Activated CD8-positive, alpha-beta T cell treated with anti-CD3 and anti-CD28 coated beads, Interleukin-2, amount 10 ng/mL, durations not matched to agents 7 days and 5 days (primary cell): ENCODE results near the gene RNF145. TPM values are rescaled to one million over a fixed set of nuclear protein-coding genes. Genes with fewer than 3 reads are reported as not detected.
A peak's percentile ranks its signal among the peaks of the same experiment; 100 is the strongest.
"Not testable (repeated sequence)": the region's sequence is repeated elsewhere in the genome, so short reads cannot be mapped to it uniquely, and the experiment has no call there.

Experiments used
- ATAC-seq: fragments of 150-1000 bp; cut with Tn5 transposase; one replicate; pipeline ENCODE4 v1.10.0; 2021; ENCODE audit warnings: moderate library complexity
- CTCF ChIA-PET: fragments of 350-600 bp; sonication (Branson Sonifier 250); formaldehyde crosslinking; loops from one replicate; lab custom pipeline; 2021; ENCODE audit warnings: antibody characterized with exemption; lab: Charles Lee
- POLR2A ChIA-PET: fragments of 350-600 bp; sonication (Branson Sonifier 250); formaldehyde crosslinking; loops from one replicate; lab custom pipeline; 2021; ENCODE audit warnings: antibody characterized with exemption; lab: Charles Lee
- DNase-seq: peaks from one replicate; pipeline ENCODE4 v3.0.0-alpha.2; 2020
- H3K27ac Mint-ChIP-seq: one replicate; pipeline ENCODE4 v1.8.0; 2021; ENCODE audit warnings: mild to moderate bottlenecking, mixed read lengths
- H3K27me3 Mint-ChIP-seq: one replicate; pipeline ENCODE4 v1.8.0; 2021; ENCODE audit warnings: low read depth, mixed read lengths
- H3K36me3 Mint-ChIP-seq: one replicate; pipeline ENCODE4 v1.8.0; 2021; ENCODE audit warnings: low read depth, mixed read lengths
- H3K4me1 Mint-ChIP-seq: one replicate; pipeline ENCODE4 v1.8.0; 2021; ENCODE audit warnings: low read depth, mixed read lengths
- H3K4me3 Mint-ChIP-seq: one replicate; pipeline ENCODE4 v1.8.0; 2021; ENCODE audit warnings: mild to moderate bottlenecking, mixed read lengths
- H3K9me3 Mint-ChIP-seq: one replicate; pipeline ENCODE4 v1.8.0; 2022; ENCODE audit warnings: mixed read lengths; ENCODE audit not compliant: insufficient read depth
- total RNA-seq, 2 experiments: library from RNA; stranded (reverse); gene quantifications; one replicate each; pipeline ENCODE4 v1.2.3, GENCODE V29; 2021

Gene RNF145
- total RNA-seq, 2 experiments from 2014 or later: 140 to 143 TPM

- POLR2A ChIA-PET: no interaction called here
- CTCF ChIA-PET: interaction anchor here (0.9 to 1.8 kb wide), 3 partner anchors 44 to 110 kb away, joined by 3 to 7 read pairs (median 3); no protein-coding TSS in a partner anchor
- peaks cover 6% of the 10 kb centered on the region for H3K27me3 Mint-ChIP-seq
- no peaks in the 10 kb centered on the region for H3K36me3 Mint-ChIP-seq
- peaks cover 10% of the 10 kb centered on the region for H3K4me1 Mint-ChIP-seq
- H3K27ac Mint-ChIP-seq: no peak overlapping the region
- no peak for ATAC-seq
- H3K4me3 Mint-ChIP-seq: no peak overlapping the region
- H3K9me3 Mint-ChIP-seq: no peaks in the 10 kb centered on the region
- no peak for DNase-seq
Measured at GRCh38 chr5:159241946-159242552, 32.7 kb upstream of the RNF145 start.

- no peaks in the 10 kb centered on the region for H3K27me3 Mint-ChIP-seq
- ATAC-seq (peak; percentile 36), DNase-seq (no peak)
- CTCF ChIA-PET: no interaction called here
- H3K4me3 Mint-ChIP-seq: no peak overlapping the region
- H3K27ac Mint-ChIP-seq: no peak overlapping the region
- peaks cover 10% of the 10 kb centered on the region for H3K4me1 Mint-ChIP-seq
- no peaks in the 10 kb centered on the region for H3K36me3 Mint-ChIP-seq
- POLR2A ChIA-PET: no interaction called here
- H3K9me3 Mint-ChIP-seq: no peaks in the 10 kb centered on the region
Measured at GRCh38 chr5:159240301-159240870, 31.0 kb upstream of the RNF145 start.

GRCh38 chr5:159235871-159236520 lies 26.6 kb upstream of the RNF145 start:
- POLR2A ChIA-PET, H3K4me1 Mint-ChIP-seq: not testable (repeated sequence)

GRCh38 chr5:159231167-159231566 lies 21.8 kb upstream of the RNF145 start:
- Mint-ChIP-seq H3K27ac (no peak overlapping the region), H3K9me3 (no peaks in the 10 kb centered on the region), H3K27me3 (no peaks in the 10 kb centered on the region), H3K4me3 (no peak overlapping the region), H3K36me3 (no peaks in the 10 kb centered on the region), H3K4me1 (no peaks in the 10 kb centered on the region)
- ATAC-seq (no peak), DNase-seq (no peak)
- ChIA-PET CTCF (no interaction called here), POLR2A (interaction anchor here (0.7 kb wide), 1 partner anchor 10 kb away, joined by 3 read pairs; no protein-coding TSS in a partner anchor)

More at GRCh38 chr5:159235871-159236520, 26.6 kb upstream of the RNF145 start:
- H3K27ac Mint-ChIP-seq, DNase-seq, H3K36me3 Mint-ChIP-seq, H3K27me3 Mint-ChIP-seq, CTCF ChIA-PET, ATAC-seq, H3K9me3 Mint-ChIP-seq, H3K4me3 Mint-ChIP-seq: not testable (repeated sequence)

- Mint-ChIP-seq H3K36me3 (no peaks in the 10 kb centered on the region), H3K4me3 (no peak overlapping the region), H3K4me1 (no peaks in the 10 kb centered on the region), H3K9me3 (no peaks in the 10 kb centered on the region), H3K27me3 (no peaks in the 10 kb centered on the region), H3K27ac (no peak overlapping the region)
- CTCF ChIA-PET: no interaction called here
- no peak for DNase-seq
- ATAC-seq: no peak
- POLR2A ChIA-PET: no interaction called here
Measured at GRCh38 chr5:159230657-159231056, 21.3 kb upstream of the RNF145 start.

- H3K27me3 Mint-ChIP-seq, POLR2A ChIA-PET, H3K36me3 Mint-ChIP-seq, H3K27ac Mint-ChIP-seq, DNase-seq, H3K9me3 Mint-ChIP-seq, ATAC-seq, H3K4me3 Mint-ChIP-seq, CTCF ChIA-PET, H3K4me1 Mint-ChIP-seq: not testable (repeated sequence)
Measured at GRCh38 chr5:159228097-159228496, 18.7 kb upstream of the RNF145 start.

- POLR2A ChIA-PET: no interaction called here
- CTCF ChIA-PET: no interaction called here
- no peaks in the 10 kb centered on the region for H3K27me3 Mint-ChIP-seq
Measured at GRCh38 chr5:159227452-159227851, 18.1 kb upstream of the RNF145 start.

GRCh38 chr5:159226451-159226850 lies 17.1 kb upstream of the RNF145 start:
- CTCF ChIA-PET: no interaction called here
- POLR2A ChIA-PET: no interaction called here
- H3K4me3 Mint-ChIP-seq: no peak overlapping the region
- no peaks in the 10 kb centered on the region for H3K4me1 Mint-ChIP-seq
- no peaks in the 10 kb centered on the region for H3K9me3 Mint-ChIP-seq
- no peak overlapping the region for H3K27ac Mint-ChIP-seq
- DNase-seq: no peak
- no peak for ATAC-seq
- no peaks in the 10 kb centered on the region for H3K27me3 Mint-ChIP-seq
- H3K36me3 Mint-ChIP-seq: no peaks in the 10 kb centered on the region

More at GRCh38 chr5:159227452-159227851, 18.1 kb upstream of the RNF145 start:
- no peak for DNase-seq
- Mint-ChIP-seq H3K4me1 (no peaks in the 10 kb centered on the region), H3K4me3 (no peak overlapping the region), H3K36me3 (no peaks in the 10 kb centered on the region), H3K9me3 (no peaks in the 10 kb centered on the region), H3K27ac (no peak overlapping the region)
- no peak for ATAC-seq

- Mint-ChIP-seq H3K4me3 (no peak overlapping the region), H3K27me3 (no peaks in the 10 kb centered on the region), H3K4me1 (no peaks in the 10 kb centered on the region), H3K9me3 (no peaks in the 10 kb centered on the region), H3K36me3 (no peaks in the 10 kb centered on the region), H3K27ac (no peak overlapping the region)
- DNase-seq (no peak), ATAC-seq (no peak)
- CTCF ChIA-PET: no interaction called here
- POLR2A ChIA-PET: no interaction called here
Measured at GRCh38 chr5:159224471-159224870, 15.1 kb upstream of the RNF145 start.

- ChIA-PET CTCF (no interaction called here), POLR2A (no interaction called here)
- H3K4me1 Mint-ChIP-seq: no peaks in the 10 kb centered on the region
- DNase-seq: no peak
- no peaks in the 10 kb centered on the region for H3K36me3 Mint-ChIP-seq
- no peak for ATAC-seq
- no peaks in the 10 kb centered on the region for H3K9me3 Mint-ChIP-seq
- H3K27ac Mint-ChIP-seq: no peak overlapping the region
- H3K4me3 Mint-ChIP-seq: no peak overlapping the region
- no peaks in the 10 kb centered on the region for H3K27me3 Mint-ChIP-seq
Measured at GRCh38 chr5:159223469-159223868, 14.1 kb upstream of the RNF145 start.

GRCh38 chr5:159220206-159220605 lies 10.9 kb upstream of the RNF145 start:
- ATAC-seq (no peak), DNase-seq (no peak)
- Mint-ChIP-seq H3K9me3 (no peaks in the 10 kb centered on the region), H3K4me3 (no peak overlapping the region), H3K27me3 (no peaks in the 10 kb centered on the region), H3K36me3 (no peaks in the 10 kb centered on the region), H3K4me1 (peaks cover 2% of the 10 kb centered on the region), H3K27ac (no peak overlapping the region)
- ChIA-PET POLR2A (no interaction called here), CTCF (no interaction called here)

GRCh38 chr5:159218595-159219023 lies 9.3 kb upstream of the RNF145 start:
- ChIA-PET POLR2A (no interaction called here), CTCF (no interaction called here)
- H3K36me3 Mint-ChIP-seq: no peaks in the 10 kb centered on the region
- H3K4me1 Mint-ChIP-seq: peaks cover 2% of the 10 kb centered on the region
- H3K27me3 Mint-ChIP-seq: no peaks in the 10 kb centered on the region
- H3K27ac Mint-ChIP-seq: no peak overlapping the region
- no peak for ATAC-seq
- no peaks in the 10 kb centered on the region for H3K9me3 Mint-ChIP-seq
- no peak overlapping the region for H3K4me3 Mint-ChIP-seq
- DNase-seq: no peak
